Measurements from ENCODE around the gene AMBRA1. TPM values are rescaled to one million over a fixed set of nuclear protein-coding genes. Genes with fewer than 3 reads are reported as not detected.

AMBRA1 gene
- total and polyA plus RNA-seq, 8 donors, result 4.6 to 59.4 (median 23.3) TPM

DNA sequence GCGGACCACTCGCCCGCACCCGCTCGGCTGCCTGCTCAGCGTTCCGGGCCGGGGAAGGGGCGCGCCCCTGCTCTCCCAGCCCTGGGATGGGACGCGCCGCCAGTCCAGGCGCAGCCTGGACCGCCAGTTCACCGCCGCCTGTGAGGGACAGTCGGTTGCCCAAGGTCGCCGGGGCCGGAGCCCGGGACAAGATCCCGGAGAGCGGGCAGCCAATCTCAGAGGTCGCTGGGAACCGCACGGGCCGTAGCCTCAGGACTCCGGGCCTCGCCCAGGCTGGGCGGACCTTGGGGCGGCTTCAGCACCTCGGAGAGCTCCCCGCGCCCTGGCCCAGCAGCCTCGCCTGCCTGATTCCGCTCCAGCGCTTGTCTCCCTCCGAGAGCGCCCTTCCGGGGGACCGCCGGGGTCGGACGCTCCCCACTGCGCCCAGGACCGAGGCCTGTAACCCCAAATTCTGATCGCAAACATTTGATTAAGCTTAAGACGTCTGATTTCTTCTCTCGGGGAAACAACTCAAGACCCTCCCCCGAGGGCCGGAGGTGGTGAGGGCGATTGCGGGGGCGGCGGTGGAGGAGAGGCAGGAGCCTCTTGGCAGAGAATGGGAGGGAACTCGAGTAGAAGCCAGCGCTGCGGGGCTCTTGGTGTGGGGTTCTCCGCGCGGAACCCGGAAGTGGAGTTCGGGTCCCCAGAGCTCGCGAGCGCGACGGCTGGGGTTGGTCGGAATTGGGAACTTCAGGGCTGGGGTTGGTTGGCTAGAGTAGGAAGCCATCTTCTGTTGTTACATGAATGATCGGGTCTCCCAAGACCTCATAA is 201.2 kb downstream of the AMBRA1 start:
- Histone ChIP-seq H3K36me3 (peaks cover 10 to 23% (median 21%) of the 10 kb centered on the region in 4 donors), H3K4me3 (peak overlapping the region; percentile 40 to 63 (median 47)), H3K27me3 (peaks cover 17 to 58% (median 49%) of the 10 kb centered on the region in 3 donors), H3K4me1 (peaks cover 41 to 49% (median 46%) of the 10 kb centered on the region in 4 donors), H3K27ac (no peak overlapping the region), H3K9me3 (no peaks in the 10 kb centered on the region)
- TF ChIP-seq, protein P1, sequence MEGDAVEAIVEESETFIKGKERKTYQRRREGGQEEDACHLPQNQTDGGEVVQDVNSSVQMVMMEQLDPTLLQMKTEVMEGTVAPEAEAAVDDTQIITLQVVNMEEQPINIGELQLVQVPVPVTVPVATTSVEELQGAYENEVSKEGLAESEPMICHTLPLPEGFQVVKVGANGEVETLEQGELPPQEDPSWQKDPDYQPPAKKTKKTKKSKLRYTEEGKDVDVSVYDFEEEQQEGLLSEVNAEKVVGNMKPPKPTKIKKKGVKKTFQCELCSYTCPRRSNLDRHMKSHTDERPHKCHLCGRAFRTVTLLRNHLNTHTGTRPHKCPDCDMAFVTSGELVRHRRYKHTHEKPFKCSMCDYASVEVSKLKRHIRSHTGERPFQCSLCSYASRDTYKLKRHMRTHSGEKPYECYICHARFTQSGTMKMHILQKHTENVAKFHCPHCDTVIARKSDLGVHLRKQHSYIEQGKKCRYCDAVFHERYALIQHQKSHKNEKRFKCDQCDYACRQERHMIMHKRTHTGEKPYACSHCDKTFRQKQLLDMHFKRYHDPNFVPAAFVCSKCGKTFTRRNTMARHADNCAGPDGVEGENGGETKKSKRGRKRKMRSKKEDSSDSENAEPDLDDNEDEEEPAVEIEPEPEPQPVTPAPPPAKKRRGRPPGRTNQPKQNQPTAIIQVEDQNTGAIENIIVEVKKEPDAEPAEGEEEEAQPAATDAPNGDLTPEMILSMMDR (IDR thresholded peaks at IDR 0.05), result no peak
- TF ChIP-seq EP300 (IDR thresholded peaks at IDR 0.05), result no peak
- peak in 1 of 3 donors; percentile 43 for TF ChIP-seq POLR2AphosphoS5 (IDR thresholded peaks at IDR 0.05)
- no peak for TF ChIP-seq POLR2A (IDR thresholded peaks at IDR 0.05)
- WGBS, 5 donors, result 2 to 15% (median 3%) methylated on average over 18 to 71 of the region's 71 CpGs
- intact Hi-C loops (cut with DNase I; ENCODE audit: low total_unique reads), result loop anchor here (5.0 kb wide), 1 partner anchor 140 kb away; no protein-coding TSS in a partner anchor
- DNase-seq, result peak; percentile 87 to 96

DNA sequence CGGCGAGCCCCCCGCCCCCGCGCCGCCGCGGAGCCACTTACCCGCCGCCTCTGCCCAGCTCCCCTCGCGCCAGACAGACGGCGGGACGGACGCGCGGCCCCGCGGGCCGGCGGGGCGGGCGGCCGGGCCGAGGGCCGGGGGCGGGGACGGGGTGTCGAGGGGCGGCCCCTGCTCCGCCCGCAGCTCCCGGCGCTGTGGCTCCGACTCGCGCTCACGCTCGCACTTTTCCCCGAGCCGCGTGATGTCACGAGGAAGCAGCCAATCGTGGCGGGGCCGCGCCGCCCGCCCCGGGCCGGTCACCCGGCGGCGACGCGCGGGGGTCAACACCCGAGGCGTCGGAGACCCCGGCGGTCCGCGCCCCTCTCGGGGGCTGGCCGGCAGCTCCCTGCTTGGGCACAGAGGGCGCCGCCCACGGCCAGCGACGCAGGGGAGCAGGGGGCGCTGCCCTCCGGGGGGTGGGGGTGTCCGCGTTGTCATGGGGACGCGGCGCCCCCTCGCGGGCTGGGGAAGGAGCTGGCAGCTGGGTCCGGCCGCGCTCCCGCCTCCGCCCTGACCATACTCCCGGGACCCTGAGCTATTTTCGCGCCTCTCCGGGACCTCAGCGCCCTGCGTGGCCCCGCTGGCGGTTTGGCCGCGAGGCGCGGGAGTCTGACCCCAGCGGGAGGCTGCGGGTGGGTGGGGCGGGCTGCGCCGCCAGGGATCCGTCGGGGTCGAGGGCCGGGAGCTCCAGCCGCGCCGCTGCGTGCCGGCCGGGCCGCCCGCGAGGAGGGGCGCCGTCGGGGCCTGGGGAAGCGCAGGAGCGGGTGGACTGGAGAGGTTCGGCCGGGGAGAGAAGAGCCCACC is 202.0 kb downstream of the AMBRA1 start, which contains the start of gene CHRM4:
TSS of gene CHRM4 (minus strand) at position 199 of the 843 bp plus-strand sequence. CDS start 5,219 bp downstream, outside the sequence.
- Histone ChIP-seq H3K27me3 (peaks cover 17 to 67% (median 56%) of the 10 kb centered on the region in 3 donors), H3K4me1 (peaks cover 41 to 49% (median 46%) of the 10 kb centered on the region in 4 donors), H3K4me3 (peak within 1 kb of the TSS; percentile 40 to 63 (median 47)), H3K27ac (no peak within 1 kb of the TSS), H3K36me3 (peaks cover 1 to 15% (median 12%) of the 10 kb centered on the region in 4 donors), H3K9me3 (no peaks in the 10 kb centered on the region)
- TF ChIP-seq EP300 (IDR thresholded peaks at IDR 0.05), result no peak
- TF ChIP-seq, protein P1 (IDR thresholded peaks at IDR 0.05), result peak in 2 of 7 experiments; percentile 16 to 28
- intact Hi-C loops (cut with DNase I; ENCODE audit: low total_unique reads), result loop anchor here (5.0 kb wide), 1 partner anchor 141 kb away; no protein-coding TSS in a partner anchor
- WGBS, 5 donors, result 0 to 4% (median 1%) methylated on average over 20 to 123 of the region's 123 CpGs
- peak in 1 of 2 donors; percentile 78 for DNase-seq

DNA sequence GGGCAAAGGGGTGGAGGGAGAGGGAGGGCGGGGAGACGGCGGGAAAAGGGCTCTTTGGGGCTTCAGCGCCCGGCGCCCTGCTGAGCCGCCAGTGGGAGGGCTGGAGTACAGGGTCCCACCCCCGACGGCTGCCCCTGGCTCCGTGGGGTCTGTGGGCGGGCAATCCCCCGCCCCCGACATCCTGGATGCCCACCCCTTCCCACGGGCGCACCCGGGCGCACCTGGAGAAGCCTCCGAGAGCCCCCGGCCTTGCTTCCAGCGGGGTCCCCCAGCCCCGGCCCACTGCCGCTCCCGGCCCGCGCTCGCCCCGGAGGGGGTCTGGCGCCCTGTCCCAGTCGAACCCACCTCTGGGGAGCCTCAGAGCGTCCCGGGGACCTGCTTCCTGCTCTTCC is 202.6 kb downstream of the AMBRA1 start:
- Histone ChIP-seq H3K36me3 (peaks cover 0 to 9% (median 6%) of the 10 kb centered on the region in 4 donors), H3K9me3 (no peaks in the 10 kb centered on the region), H3K4me3 (peak overlapping the region; percentile 23 to 63 (median 47)), H3K4me1 (peaks cover 41 to 49% (median 46%) of the 10 kb centered on the region in 4 donors), H3K27me3 (peaks cover 17 to 73% (median 58%) of the 10 kb centered on the region in 3 donors), H3K27ac (no peak overlapping the region)
- intact Hi-C loops (cut with DNase I; ENCODE audit: low total_unique reads), result loop anchor here (5.0 kb wide), 1 partner anchor 141 kb away; no protein-coding TSS in a partner anchor
- DNase-seq, result no peak
- 0 to 3% (median 2%) methylated on average over 15 to 30 of the region's 31 CpGs for WGBS, 5 donors
- TF ChIP-seq, protein P1 (IDR thresholded peaks at IDR 0.05), result no peak
- TF ChIP-seq POLR2AphosphoS5 (IDR thresholded peaks at IDR 0.05), result no peak
- TF ChIP-seq EP300 (IDR thresholded peaks at IDR 0.05), result no peak
- no peak for TF ChIP-seq POLR2A (IDR thresholded peaks at IDR 0.05)
